Thyroid gland (tissue), 4 donors: ENCODE measurements around the gene SLC22A15. TPM values are rescaled to one million over a fixed set of nuclear protein-coding genes. Genes with fewer than 3 reads are reported as not detected.
A peak's percentile ranks its signal among the peaks of the same experiment; 100 is the strongest.

Experiments
- DNase-seq, 2 donors: peaks; one replicate each; pipeline ENCODE4 v3.0.0-alpha.2; 2019
- H3K27ac ChIP-seq, 3 donors: fragments of 200-600 bp; sonication (generic); 1 replicate in 2 of 3; 2 replicates in 1 of 3; pipeline ENCODE4 v1.5.1; 2016 to 2019; ENCODE audit warnings: mild to moderate bottlenecking in 1 of 3, moderate library complexity in 1 of 3
- H3K27me3 ChIP-seq: fragments of 200-600 bp; sonication (generic); one replicate; pipeline ENCODE4 v1.5.1; 2019
- H3K36me3 ChIP-seq, 2 donors: fragments of 200-600 bp; sonication (generic); one replicate each; pipeline ENCODE4 v1.5.1; 2016 to 2019
- H3K4me1 ChIP-seq, 2 donors: fragments of 200-600 bp; sonication (generic); one replicate each; pipeline ENCODE4 v1.5.1; 2017 to 2019
- H3K4me3 ChIP-seq, 3 donors: fragments of 200-600 bp; sonication (generic); replicated peaks in 1 of 3; 1 replicate in 2 of 3; 2 replicates in 1 of 3; pipeline ENCODE4 v1.5.1; 2016; ENCODE audit warnings: mild to moderate bottlenecking in 1 of 3
- H3K9me3 ChIP-seq: fragments of 200-600 bp; sonication (generic); one replicate; pipeline ENCODE4 v1.5.1; 2017
- CTCF ChIP-seq, 6 experiments: fragments of 200-600 bp in 3 of 6; fragments of 450-650 bp in 3 of 6; sonication (generic) in 3 of 6; IDR thresholded peaks; one replicate each; pipeline ENCODE4 v1.5.1; 2016 to 2019; ENCODE audit warnings: antibody characterized with exemption in 6 of 6, mild to moderate bottlenecking in 2 of 6, inconsistent platforms in 1 of 6, moderate library complexity in 1 of 6
- POLR2A ChIP-seq, 2 donors: fragments of 450-650 bp; IDR thresholded peaks; one replicate each; pipeline ENCODE4 v1.6.1; 2017; ENCODE audit warnings: antibody characterized with exemption in 2 of 2, mild to moderate bottlenecking in 2 of 2, moderate library complexity in 1 of 2
- WGBS, 2 donors: methylation state at CpG; one replicate each; pipeline ENCODE4 v1.1.5; 2017; 5-methylcytosine and 5-hydroxymethylcytosine counted together
- intact Hi-C: fragments of 100-400 bp; cut with DNase I; formaldehyde crosslinking; loops from one replicate; pipeline ENCODE4 v1.15.1; 2023
- total RNA-seq, 4 donors: library from RNA; depleted of rRNA; stranded (reverse); fragments of >200 nt; gene quantifications; one replicate each; pipeline ENCODE4 v1.2.3, GENCODE V29; 2016

SLC22A15 gene
- total RNA-seq, 4 donors from 2014 or later, result 5.0 to 7.7 (median 5.4) TPM

GRCh38 chr1:116106646-116107045 is 130.3 kb downstream of the SLC22A15 start:
- 91 to 96% methylated on average over 4 of the region's 4 CpGs for WGBS, 2 donors
- no peak for DNase-seq
- intact Hi-C loops, result no loop called here
- no peaks in the 10 kb centered on the region for H3K27me3 ChIP-seq
- H3K27ac ChIP-seq, result no peak overlapping the region
- TF ChIP-seq POLR2A (IDR thresholded peaks at IDR 0.05) (no peak), CTCF (IDR thresholded peaks at IDR 0.05) (no peak)
- H3K9me3 ChIP-seq, result no peaks in the 10 kb centered on the region
- no peak overlapping the region for H3K4me3 ChIP-seq
- H3K36me3 ChIP-seq, result no peaks in the 10 kb centered on the region
- peaks cover 4 to 9% of the 10 kb centered on the region in 2 donors for H3K4me1 ChIP-seq

- no peak for TF ChIP-seq POLR2A (IDR thresholded peaks at IDR 0.05)
- TF ChIP-seq CTCF (IDR thresholded peaks at IDR 0.05), result no peak
- Histone ChIP-seq H3K36me3 (no peaks in the 10 kb centered on the region), H3K27ac (no peak overlapping the region), H3K4me3 (no peak overlapping the region), H3K9me3 (no peaks in the 10 kb centered on the region), H3K4me1 (peaks cover 10 to 17% of the 10 kb centered on the region in 2 donors), H3K27me3 (no peaks in the 10 kb centered on the region)
- no peak for DNase-seq
- WGBS, 2 donors, result 86 to 91% methylated on average over 4 of the region's 4 CpGs
- intact Hi-C loops, result no loop called here
Observed at GRCh38 chr1:116107371-116107770, 131.1 kb downstream of the SLC22A15 start.

DNA sequence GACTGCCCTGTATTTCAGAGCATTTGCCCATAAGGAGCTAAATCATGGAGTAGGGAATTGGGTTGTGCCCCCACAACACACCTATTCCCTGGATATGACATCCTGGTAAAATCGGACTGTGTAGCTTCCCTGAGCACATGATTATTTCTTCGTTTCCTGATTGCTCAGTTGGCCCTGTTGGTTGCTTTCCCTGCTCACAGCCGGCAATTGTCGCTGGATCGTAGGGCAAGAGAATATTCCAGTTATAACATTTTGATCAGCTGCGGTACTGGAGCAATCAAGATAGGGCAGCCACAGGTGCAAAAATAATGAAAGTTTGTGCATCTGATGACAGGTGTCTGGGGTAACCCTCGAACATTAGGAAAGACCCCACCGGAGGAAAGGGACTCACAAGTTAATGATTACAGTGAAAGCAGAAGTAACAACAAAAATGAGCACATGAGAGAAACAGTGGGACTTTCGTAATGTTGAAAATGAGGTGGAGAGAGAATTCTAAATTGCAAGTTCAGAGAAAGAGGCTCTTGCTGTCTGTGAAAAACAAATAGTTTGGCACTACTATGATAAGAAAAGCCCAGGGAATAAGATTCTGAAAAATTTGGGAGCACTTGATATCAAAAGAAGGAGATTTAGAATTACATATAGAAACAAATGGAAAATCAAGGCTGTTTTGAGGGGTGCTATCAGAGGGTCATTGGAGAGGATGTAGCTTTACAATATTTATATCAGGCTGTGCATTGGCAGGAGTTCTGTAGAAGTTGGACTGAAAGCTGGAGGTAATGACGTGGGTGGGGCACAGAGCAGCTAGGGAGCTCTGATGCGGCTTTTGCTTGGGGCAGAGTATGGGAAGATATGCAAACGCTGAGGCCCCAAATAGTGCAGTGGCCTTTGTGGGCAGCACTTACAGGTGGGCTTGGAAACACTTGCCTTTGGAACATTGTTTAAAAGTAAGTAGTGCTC is 134.5 kb downstream of the SLC22A15 start, which contains the start of gene MAB21L3:
Gene MAB21L3 (plus strand): TSS at position 833 of the 957 bp plus-strand sequence. CDS start 1,217 bp downstream, outside the sequence.
- 77 to 79% methylated on average over 12 of the region's 12 CpGs for WGBS, 2 donors
- Histone ChIP-seq H3K9me3 (no peaks in the 10 kb centered on the region), H3K4me1 (peaks cover 10 to 33% of the 10 kb centered on the region in 2 donors), H3K4me3 (no peak within 1 kb of the TSS), H3K36me3 (no peaks in the 10 kb centered on the region), H3K27ac (peak within 1 kb of the TSS; percentile 73 to 89 (median 85)), H3K27me3 (no peaks in the 10 kb centered on the region)
- no peak for DNase-seq
- intact Hi-C loops, result loop anchor here (10.0 kb wide), 1 partner anchor 616 kb away; no protein-coding TSS in a partner anchor
- TF ChIP-seq CTCF (IDR thresholded peaks at IDR 0.05) (no peak), POLR2A (IDR thresholded peaks at IDR 0.05) (no peak)

DNA sequence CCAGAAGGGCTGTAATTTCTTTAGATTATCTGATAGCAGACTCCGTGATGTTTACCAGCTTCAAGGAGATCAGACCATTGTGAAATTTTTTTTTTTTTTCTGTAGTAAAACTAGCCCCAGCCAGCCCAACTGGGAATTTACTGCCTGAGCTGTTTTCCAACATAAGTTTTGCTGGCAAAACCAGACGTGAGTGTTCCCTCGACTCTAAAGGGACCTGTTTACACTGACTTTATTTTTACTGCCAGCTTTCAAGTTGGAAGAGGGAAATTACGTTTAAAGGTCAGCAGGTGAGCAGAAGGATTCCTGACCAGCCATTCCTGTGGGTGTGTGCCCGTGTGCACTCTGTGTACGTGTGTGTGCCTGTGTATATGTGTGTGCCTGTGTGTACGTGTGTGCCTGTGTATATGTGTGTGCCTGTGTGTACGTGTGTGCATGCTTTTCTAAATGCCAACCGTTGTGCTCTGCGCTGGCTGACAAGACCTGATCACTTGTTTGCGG is 135.3 kb downstream of the SLC22A15 start:
- TF ChIP-seq CTCF (IDR thresholded peaks at IDR 0.05), result no peak
- peak in 1 of 2 donors; percentile 7 for TF ChIP-seq POLR2A (IDR thresholded peaks at IDR 0.05)
- peak; percentile 58 to 62 for DNase-seq

More for the DNA sequence above, 135.3 kb downstream of the SLC22A15 start:
- 38 to 47% methylated on average over 10 to 11 of the region's 11 CpGs for WGBS, 2 donors
- H3K27me3 ChIP-seq, result no peaks in the 10 kb centered on the region
- intact Hi-C loops, result loop anchor here (10.0 kb wide), 1 partner anchor 617 kb away; no protein-coding TSS in a partner anchor
- H3K27ac ChIP-seq, result peak overlapping the region; percentile 73 to 89 (median 85)
- no peak overlapping the region for H3K4me3 ChIP-seq
- no peaks in the 10 kb centered on the region for H3K36me3 ChIP-seq
- no peaks in the 10 kb centered on the region for H3K9me3 ChIP-seq
- peaks cover 10 to 39% of the 10 kb centered on the region in 2 donors for H3K4me1 ChIP-seq
